ENCODE measurements around the gene HSH2D. TPM values are rescaled to one million over a fixed set of nuclear protein-coding genes. Genes with fewer than 3 reads are reported as not detected.

The HSH2D gene
- total and polyA plus RNA-seq, 2 of the 13 experiments (the other 11 are each of a cell fraction or from before 2014, with no cell fraction given): 0.69 to 3.2 TPM

GRCh38 chr19:16200038-16201010 is 56.8 kb downstream of the HSH2D start (continued):
- TF ChIP-seq HMGA1 (CRISPR knock-in tag; conservative IDR thresholded peaks at IDR 0.05) (no peak), FOSL1 (CRISPR knock-in tag; IDR thresholded peaks at IDR 0.05; ENCODE audit: borderline replicate concordance) (no peak), HINFP (CRISPR knock-in tag; IDR thresholded peaks at IDR 0.05; ENCODE audit: low read depth) (peak; percentile 63; the same call in 1 of the 2 replicates), ZNF710 (CRISPR knock-in tag; IDR thresholded peaks at IDR 0.05; ENCODE audit: borderline replicate concordance) (no peak), MAX (IDR thresholded peaks at IDR 0.05) (peak; percentile 72), PRDM15 (CRISPR knock-in tag; IDR thresholded peaks at IDR 0.05) (no peak), RAD51 (IDR thresholded peaks at IDR 0.05; ENCODE audit: borderline replicate concordance) (no peak), ZNF776 (CRISPR knock-in tag; IDR thresholded peaks at IDR 0.05) (no peak), RFX3 (CRISPR knock-in tag; IDR thresholded peaks at IDR 0.05) (no peak), NR1H2 (CRISPR knock-in tag; IDR thresholded peaks at IDR 0.05; ENCODE audit: borderline replicate concordance, low read depth) (no peak), NKX3-1 (CRISPR knock-in tag; IDR thresholded peaks at IDR 0.05) (no peak), ZNF557 (CRISPR knock-in tag; IDR thresholded peaks at IDR 0.05) (no peak), PITX1 (CRISPR knock-in tag; IDR thresholded peaks at IDR 0.05) (peak; percentile 73), ZNF780A (CRISPR knock-in tag; IDR thresholded peaks at IDR 0.05) (no peak), KDM3A (CRISPR knock-in tag; IDR thresholded peaks at IDR 0.05; ENCODE audit: low read depth) (0 out of 2 replicates have a peak, but pooled peaks have one; percentile 24), HHEX (CRISPR knock-in tag; IDR thresholded peaks at IDR 0.05) (no peak), RAD21 (CRISPR knock-in tag; IDR thresholded peaks at IDR 0.05) (no peak), NR2F2 (IDR thresholded peaks at IDR 0.05; ENCODE audit: borderline replicate concordance, low read depth) (peak; percentile 56; the same call in 1 of the 2 replicates), PHF21A (CRISPR knock-in tag; IDR thresholded peaks at IDR 0.05) (peak; percentile 72), BCLAF1 (IDR thresholded peaks at IDR 0.05) (no peak)
